NCI-H128 (cell line): ENCODE data around the gene CDS1.
"Not testable (repeated sequence)": the region's sequence is repeated elsewhere in the genome, so short reads cannot be mapped to it uniquely, and the experiment has no call there.

Experiments
- DNase-seq: peaks from one replicate; lab custom pipeline; 2025; ENCODE audit not compliant: unreplicated experiment; lab: John Stamatoyannopoulos, UW

Gene CDS1

GRCh38 chr4:84669201-84669600 is 86.3 kb downstream of the CDS1 start:
- no peak for DNase-seq

- DNase-seq: no peak
These were observed 89.2 kb downstream of the CDS1 start for GRCh38 chr4:84672177-84672576.

- no peak for DNase-seq
These were observed 90.7 kb downstream of the CDS1 start for GRCh38 chr4:84673475-84674240.

GRCh38 chr4:84677093-84677492 is 94.2 kb downstream of the CDS1 start:
- DNase-seq: no peak

DNA sequence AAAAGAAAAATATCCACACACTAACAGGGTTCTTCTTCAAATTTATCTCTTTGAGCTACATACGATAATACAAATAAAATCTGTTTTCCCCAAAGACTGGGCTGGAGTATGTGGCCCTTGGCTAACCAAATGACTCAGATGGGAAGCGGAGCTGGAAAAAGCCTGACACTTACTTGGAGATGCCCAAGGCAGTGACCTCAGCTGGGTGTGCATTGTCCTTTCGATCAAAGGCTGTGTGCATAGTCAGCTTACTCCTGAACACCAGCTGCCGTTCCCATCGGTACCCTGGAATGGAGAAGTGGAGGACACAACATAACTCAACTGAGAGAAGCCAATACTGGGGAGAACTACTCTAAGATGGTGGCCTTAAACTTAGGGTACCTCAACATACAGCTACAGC is 95.1 kb downstream of the CDS1 start:
- DNase-seq: no peak

DNA sequence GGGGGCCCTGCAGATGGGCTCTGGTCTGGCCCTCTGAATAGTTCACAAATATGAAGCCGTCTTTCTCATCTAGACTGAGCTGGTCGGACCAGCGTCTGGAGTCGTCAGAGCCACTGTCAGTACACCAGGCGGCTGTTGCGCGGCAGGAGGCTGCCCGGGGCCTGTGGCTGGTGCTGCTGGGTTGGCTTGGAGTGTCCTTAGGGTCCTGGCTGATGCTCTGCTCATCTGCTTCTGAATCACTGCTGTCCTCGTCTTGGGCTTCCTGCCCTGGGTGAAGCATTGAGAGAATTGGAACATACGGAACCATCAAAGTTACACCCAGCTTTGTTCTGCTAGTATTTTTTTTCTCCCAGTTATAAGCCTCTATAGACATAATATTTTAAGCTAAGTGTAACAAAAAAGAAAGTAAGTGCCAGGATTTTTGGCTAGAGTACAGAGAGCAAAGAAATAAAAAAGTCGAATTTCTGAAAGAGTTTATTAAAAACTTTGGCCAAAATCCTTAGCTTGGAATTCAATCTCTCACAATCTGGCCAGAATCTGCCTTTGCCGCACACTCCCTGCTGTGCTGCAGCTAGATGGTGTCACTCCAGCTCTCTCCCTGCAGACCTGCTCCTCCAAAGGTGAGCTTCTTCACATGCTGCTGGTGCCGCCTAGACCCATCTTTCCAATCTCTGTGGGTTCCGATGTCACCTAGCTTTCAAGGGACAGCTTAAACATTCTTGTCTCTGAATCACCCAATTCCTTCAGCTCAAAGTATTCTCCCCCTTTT is 96.2 kb downstream of the CDS1 start:
- no peak for DNase-seq

DNA sequence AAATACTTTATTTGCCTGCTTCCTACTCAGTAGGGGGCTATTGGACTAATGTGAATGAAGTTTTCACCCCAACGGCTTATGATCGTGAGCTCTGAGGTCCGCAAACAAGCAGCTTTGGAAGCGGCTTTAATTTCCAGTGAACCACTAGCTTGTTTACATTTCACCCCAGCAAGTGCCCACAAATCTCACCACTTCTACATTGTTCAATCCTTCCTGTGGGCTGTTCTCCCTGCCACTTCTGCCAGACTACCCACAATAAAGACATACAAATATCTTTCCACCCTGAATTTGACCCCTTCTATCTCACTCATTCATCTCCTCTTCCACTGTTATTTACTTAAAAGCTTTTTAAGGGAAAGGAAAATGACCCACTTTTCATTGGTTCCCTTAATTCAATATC is 98.0 kb downstream of the CDS1 start:
- DNase-seq: no peak

DNA sequence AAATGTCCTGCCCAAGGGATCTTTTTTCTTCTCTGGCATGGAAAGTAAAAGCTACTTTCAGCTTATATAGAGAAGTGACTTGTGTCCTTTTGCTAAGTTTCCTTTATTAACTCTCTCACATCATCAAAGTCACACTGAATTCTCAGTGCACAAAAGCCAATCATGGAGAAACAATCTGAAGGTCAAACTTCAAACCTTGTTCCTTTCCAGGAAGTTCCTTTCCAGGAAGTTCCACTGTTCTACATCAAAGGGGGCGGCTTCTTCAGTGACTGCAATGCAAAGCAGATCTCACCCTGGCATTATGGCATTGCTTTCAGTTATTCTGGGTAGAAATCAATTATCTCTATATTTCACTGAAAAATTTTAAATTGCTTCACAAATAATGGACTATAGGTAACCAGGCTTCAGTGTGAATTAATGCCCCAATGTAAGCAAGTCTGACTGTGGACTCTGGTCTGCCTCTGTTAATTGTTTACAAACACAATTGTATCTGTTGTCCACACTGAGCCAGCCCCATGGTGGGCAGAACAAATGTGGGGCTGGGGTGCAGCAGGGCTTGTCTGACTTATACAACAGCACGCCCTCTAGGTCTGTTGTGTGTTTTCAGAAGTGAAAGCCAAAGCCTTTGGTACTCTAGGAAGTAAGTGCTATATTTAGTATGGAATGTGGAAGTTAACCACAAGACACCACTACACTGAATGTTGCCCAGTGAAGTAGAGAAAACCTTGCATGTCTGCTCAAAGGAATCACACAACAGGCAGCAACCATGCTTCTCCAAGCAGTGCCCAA is 98.8 kb downstream of the CDS1 start:
- DNase-seq: no peak

GRCh38 chr4:84682661-84683060 is 99.7 kb downstream of the CDS1 start:
- not testable (repeated sequence) for DNase-seq

- no peak for DNase-seq
These were observed 100.3 kb downstream of the CDS1 start for GRCh38 chr4:84683064-84683850.

DNA sequence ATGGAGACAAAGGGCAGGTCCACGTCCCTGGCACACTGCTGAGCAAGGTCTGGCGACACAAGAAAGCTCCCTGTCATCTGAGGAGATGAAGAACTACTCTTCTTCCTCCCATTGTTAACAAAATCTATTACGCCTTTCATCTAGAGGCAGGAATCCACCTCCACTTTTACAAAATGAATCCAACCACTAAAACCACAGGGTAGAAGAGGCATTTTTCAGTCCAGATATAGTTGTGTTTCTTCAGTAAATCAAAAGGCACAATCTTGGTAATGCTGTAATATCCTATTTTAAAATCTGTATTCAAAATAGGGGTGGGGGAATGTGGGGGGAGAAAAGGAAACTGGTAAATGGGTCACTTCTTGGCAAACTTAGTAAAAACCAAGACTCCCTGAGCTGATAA is 101.4 kb downstream of the CDS1 start:
- no peak for DNase-seq

- DNase-seq: no peak
These were observed 102.2 kb downstream of the CDS1 start for GRCh38 chr4:84685105-84685504.

DNA sequence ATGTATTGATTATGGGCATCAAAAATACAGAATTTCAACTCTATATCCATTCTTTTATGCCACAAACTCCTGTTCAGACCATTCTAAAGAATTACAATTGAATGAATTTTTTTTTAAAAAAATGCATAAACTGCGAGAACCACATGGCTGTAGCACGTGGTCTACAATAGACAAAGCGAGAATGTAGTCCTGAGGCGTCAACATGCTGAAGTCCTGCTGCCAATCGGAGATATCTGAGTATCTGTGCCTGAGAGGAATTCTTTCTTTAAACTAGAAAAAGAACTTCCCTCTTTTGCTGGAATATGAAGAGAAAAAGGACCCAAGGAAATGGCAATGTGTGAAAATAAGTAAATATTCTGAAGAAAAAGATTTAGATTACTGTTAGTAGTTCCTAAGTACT is 105.7 kb downstream of the CDS1 start:
- no peak for DNase-seq

DNA sequence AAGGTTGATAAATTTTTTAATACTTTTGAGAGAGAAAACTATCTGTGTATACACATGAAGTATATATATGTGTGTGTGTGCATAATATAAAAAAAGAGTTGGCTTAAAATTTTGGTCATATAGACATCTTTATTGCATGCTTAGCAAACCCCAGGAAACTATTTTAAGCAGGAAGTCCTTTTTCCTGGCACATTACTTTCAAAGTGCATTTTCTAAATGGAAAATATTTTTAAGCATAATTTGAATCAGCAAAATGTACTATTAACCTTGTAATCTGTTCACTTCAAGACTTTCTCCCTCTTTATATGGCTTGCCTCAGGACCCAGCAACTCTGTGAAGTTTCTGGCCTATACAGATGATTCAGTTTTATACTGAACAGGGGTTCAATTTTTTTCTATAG is 106.3 kb downstream of the CDS1 start:
- no peak for DNase-seq

DNA sequence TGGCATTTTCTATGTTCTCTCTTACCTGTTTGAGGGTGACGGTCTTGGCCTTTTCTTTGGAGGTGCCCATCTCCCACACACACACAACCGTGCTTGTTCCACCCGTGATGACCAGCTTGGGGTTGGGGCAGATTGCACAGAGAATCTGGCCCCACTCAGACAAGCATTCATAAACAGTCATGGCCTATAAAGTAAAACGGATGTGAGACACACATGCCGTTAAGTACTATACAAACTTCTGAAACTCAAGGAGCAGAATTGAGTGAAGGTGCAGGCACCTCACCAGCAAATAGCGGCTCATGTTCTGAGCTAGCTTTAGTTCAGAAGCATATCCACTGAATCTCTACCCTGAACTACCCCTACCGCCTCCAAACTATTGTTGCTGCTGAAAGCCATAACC is 107.6 kb downstream of the CDS1 start:
- DNase-seq: no peak

DNA sequence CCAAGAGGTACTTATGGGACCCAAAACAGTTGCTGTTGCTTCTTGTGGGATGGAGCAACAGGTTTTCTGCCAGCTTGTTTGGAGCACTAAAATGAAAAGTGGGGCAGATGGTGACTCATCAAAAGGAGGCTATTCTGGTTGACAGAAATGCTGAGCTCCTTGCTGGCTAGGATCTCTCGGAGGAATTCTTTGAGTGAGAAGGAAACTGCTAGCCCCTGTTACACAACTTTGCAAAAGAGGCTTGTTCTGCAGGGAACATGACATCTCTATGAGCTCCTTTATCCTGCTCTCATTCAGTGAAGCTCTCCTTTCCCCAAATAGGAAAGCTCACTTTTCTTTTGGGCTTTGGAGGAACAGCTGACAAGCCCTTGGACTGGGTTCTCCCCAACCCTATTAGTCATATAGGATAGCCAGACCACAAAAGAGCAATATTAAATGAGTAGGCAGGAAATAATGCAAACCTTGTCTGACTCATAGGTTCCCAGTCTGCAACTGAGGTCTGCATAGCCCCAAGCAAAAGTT is 108.3 kb downstream of the CDS1 start:
- DNase-seq: no peak

DNA sequence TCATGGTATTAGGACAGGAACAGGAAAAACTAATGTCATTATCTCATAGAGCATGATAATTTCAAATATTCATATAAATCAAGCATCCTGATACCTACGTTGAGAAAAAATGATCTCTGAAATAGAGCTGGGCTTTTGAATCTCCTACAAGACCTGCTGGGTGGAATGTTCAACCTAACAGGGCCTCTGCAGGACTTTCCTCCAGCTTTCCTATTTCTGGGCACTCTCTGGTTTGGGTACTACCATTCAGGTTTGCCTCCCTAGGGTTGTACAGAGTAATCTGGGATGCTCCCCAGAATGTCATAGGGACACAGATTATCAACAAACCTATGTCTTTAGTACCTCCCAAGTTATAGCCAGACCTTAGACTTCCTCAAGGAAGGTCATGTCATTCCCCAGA is 108.9 kb downstream of the CDS1 start:
- no peak for DNase-seq

DNA sequence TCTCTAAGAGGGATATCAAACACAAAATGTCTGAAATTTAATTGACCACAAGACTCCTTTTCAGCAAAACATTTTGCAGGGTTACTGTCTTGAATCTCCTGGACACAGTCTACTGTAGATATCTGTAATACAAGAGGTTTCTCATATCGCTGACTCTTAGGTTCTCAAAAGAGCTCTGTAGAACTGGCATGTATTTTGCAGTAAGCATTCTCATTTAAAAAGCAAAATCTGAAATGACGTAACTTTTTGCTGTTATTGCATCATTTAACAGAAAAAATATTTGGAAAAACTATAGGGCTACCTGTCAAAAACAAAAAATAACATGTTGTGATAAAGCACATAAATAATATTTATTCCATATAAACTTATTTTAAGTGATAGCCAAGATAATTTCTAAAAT is 114.2 kb downstream of the CDS1 start:
- no peak for DNase-seq

DNA sequence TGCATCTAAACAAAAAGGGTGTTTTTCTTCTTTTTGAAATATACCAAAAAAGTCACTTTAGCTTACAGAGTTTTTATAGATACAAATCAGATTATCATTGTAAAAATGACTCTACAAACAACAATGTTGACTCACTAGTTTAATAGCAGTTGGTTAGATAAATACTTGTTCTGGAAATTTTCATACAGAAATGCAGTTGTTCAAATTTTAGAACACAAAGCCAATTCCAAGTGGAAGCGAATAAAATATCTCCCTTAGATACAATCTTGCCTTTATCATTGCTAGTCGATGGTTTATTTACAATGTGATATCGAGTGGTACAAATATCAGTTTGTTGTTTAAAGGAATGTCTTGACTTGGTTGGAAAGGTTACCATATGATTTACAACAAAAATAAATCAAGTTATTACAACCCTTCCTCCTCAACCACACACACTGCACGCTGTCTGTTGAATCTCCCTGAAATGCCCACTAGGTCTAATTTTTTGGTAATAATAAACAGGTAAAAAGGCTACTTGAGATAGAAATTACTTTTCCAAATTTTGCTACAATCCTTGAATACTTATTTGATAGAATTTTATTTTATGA is 114.8 kb downstream of the CDS1 start:
- no peak for DNase-seq

DNA sequence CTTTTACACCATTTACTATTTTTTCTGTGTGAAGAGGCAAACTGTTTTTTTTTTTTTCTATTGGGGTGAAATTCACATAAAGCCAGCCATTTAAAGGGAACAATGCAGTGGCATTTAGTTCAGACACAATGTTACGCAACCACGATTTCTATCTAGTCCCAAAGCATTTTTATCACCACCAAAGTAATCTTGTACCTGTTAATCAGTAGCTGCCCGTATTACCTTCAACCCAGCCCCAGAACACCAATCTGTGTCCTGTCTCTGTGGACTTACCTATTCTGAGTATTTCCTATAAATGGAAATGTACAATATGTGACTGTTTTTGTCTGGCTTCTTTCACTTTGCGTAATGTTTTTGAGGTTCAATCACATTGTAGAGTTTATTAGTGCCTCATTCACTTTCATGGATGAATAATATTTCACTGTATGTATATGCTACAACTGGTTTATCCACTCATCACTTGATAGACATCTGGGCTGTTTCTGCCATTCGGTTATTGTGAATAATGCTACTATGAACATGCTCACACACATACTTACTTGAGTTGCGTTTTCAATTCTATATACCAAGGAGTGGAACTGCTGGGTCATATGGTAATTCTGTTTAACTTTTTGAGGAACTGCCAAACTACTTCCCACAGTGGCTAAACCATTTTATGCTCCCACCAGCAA is 116.2 kb downstream of the CDS1 start:
- DNase-seq: no peak
